Smooth muscle cell (in vitro differentiated cells): ENCODE results near the gene NECAB3. TPM values are rescaled to one million over a fixed set of nuclear protein-coding genes. Genes with fewer than 3 reads are reported as not detected.
"Not testable (repeated sequence)": the region's sequence is repeated elsewhere in the genome, so short reads cannot be mapped to it uniquely, and the experiment has no call there.

ENCODE experiments used
- DNase-seq: peaks from one replicate; lab custom pipeline; 2025; ENCODE audit not compliant: unreplicated experiment; lab: John Stamatoyannopoulos, UW
- H2AFZ ChIP-seq: fragments of 200-600 bp; sonication (generic); 2 replicates; pipeline ENCODE4 v1.6.0; 2016; ENCODE audit warnings: antibody characterized with exemption, low read depth, mild to moderate bottlenecking
- H3F3A ChIP-seq: fragments of 200-600 bp; sonication (generic); 2 replicates; pipeline ENCODE4 v1.6.0; 2017; ENCODE audit warnings: antibody characterized with exemption, low read depth
- H3K27ac ChIP-seq: fragments of 200-600 bp; sonication (generic); 2 replicates; pipeline ENCODE4 v1.5.1; 2016; ENCODE audit warnings: low read depth, mild to moderate bottlenecking
- H3K27me3 ChIP-seq: fragments of 200-600 bp; sonication (generic); 2 replicates; pipeline ENCODE4 v1.6.1; 2016; ENCODE audit warnings: low read depth, mild to moderate bottlenecking
- H3K36me3 ChIP-seq: fragments of 200-600 bp; sonication (generic); 2 replicates; pipeline ENCODE4 v1.5.1; 2016; ENCODE audit warnings: low read depth
- H3K4me1 ChIP-seq: fragments of 200-600 bp; sonication (generic); 2 replicates; pipeline ENCODE4 v1.5.1; 2016; ENCODE audit warnings: low read depth
- H3K4me2 ChIP-seq: fragments of 200-600 bp; sonication (generic); 2 replicates; pipeline ENCODE4 v1.6.0; 2016; ENCODE audit warnings: mild to moderate bottlenecking
- H3K4me3 ChIP-seq: fragments of 200-600 bp; sonication (generic); 2 replicates; pipeline ENCODE4 v1.5.1; 2016; ENCODE audit warnings: mild to moderate bottlenecking
- H3K79me2 ChIP-seq: fragments of 200-600 bp; sonication (generic); 2 replicates; pipeline ENCODE4 v1.6.0; 2016; ENCODE audit warnings: low read depth, mild to moderate bottlenecking
- H3K9ac ChIP-seq: fragments of 200-600 bp; sonication (generic); 2 replicates; pipeline ENCODE4 v1.6.0; 2016; ENCODE audit warnings: low read depth
- H3K9me3 ChIP-seq: fragments of 200-600 bp; sonication (generic); replicated peaks from 2 replicates; pipeline ENCODE4 v1.5.1; 2016; ENCODE audit warnings: low read depth
- H4K20me1 ChIP-seq: fragments of 200-600 bp; sonication (generic); 2 replicates; pipeline ENCODE4 v1.6.0; 2016; ENCODE audit warnings: low read depth
- WGBS: methylation state at CpG from one replicate; pipeline ENCODE4 v1.1.7; 2016; ENCODE audit warnings: low lambda C conversion rate; 5-methylcytosine and 5-hydroxymethylcytosine counted together
- polyA plus RNA-seq: library from polyadenylated mRNA; unstranded; fragments of >200 nt; fragmentation: Nextera tagmentation; extraction: Ambion mirVana; gene quantifications from 2 replicates; pipeline ENCODE4 v1.2.1, GENCODE V29; 2016
- total RNA-seq: library from RNA; depleted of rRNA; stranded (reverse); fragments of >200 nt; gene quantifications from 2 replicates; pipeline ENCODE4 v1.2.3, GENCODE V29; 2014
- TF ChIP-seq, protein P1 (sequence below): fragments of 200-600 bp; sonication (generic); IDR thresholded peaks from 2 replicates; pipeline ENCODE4 v1.5.1; 2017; ENCODE audit warnings: borderline replicate concordance, mild to moderate bottlenecking, antibody characterized with exemption; ENCODE audit not compliant: insufficient read depth, poor library complexity, severe bottlenecking

Gene NECAB3
- total and polyA plus RNA-seq, 2 experiments from 2014 or later = 20.3 to 25.8 TPM

DNA sequence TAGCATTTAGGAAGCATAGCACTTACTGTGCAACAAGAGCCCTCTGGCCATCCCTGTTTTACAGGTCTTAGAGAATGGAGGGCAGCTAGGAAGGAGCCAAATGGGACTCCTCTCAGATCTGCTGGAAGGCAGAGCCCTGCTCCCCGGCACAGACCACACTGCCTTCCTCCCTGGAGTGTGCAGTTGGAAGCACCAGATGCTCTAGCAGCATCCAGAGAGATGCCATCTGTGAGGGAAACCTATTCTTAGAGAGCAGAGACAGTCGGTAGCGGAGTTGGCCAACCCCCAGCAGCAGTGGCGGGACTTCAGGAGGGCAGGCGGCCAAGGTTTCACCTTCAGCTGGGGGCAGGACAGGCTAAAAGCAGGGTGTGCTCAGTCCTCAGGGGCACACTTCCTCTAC, 28.6 kb upstream of the NECAB3 start:
- WGBS = 95% methylated on average over 5 of the region's 5 CpGs
- H3F3A ChIP-seq = no peaks in the 10 kb centered on the region

DNA sequence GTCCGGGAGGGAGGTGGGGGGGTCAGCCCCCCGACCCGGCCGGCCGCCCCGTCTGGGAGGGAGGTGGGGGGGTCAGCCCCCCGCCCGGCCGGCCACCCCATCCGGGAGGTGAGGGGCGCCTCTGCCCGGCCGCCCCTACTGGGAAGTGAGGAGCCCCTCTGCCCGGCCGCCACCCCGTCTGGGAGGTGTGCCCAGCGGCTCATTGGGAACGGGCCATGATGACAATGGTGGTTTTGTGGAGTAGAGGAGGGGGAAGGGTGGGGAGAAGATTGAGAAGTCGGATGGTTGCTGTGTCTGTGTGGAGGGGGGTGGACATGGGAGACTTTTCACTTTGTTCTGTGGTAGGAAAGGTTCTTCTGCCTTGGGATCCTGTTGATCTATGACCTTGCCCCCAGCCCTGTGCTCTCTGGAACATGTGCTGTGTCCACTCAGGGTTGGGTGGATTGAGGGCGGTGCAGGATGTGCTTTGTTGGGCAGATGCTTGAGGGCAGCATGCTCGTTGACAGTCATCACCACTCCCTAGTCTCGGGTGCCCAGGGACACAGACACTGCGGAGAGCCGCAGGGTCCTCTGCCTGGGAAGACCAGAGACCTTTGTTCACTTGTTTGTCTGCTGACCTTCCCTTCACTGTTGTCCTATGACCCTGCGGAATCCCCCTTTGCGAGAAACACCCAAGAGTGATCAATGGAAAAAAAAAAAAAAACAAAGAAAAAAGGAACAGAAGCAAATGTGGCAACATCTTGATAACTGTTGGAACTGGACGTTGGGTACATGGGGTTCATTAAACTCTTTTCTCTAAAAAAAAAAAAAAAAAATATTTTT, 27.6 kb upstream of the NECAB3 start:
- Histone ChIP-seq H3K79me2 (no peaks in the 10 kb centered on the region), H2AFZ (no peak overlapping the region), H3K4me3 (no peak overlapping the region), H4K20me1 (no peaks in the 10 kb centered on the region), H3K4me2 (no peak overlapping the region), H3K27me3 (no peaks in the 10 kb centered on the region), H3K36me3 (no peaks in the 10 kb centered on the region), H3K4me1 (no peaks in the 10 kb centered on the region), H3K27ac (no peak overlapping the region), H3K9me3 (no peaks in the 10 kb centered on the region), H3K9ac (no peak overlapping the region), H3F3A (peaks cover 5% of the 10 kb centered on the region)
- 95% methylated on average over 14 of the region's 27 CpGs for WGBS
- TF ChIP-seq, protein P1, sequence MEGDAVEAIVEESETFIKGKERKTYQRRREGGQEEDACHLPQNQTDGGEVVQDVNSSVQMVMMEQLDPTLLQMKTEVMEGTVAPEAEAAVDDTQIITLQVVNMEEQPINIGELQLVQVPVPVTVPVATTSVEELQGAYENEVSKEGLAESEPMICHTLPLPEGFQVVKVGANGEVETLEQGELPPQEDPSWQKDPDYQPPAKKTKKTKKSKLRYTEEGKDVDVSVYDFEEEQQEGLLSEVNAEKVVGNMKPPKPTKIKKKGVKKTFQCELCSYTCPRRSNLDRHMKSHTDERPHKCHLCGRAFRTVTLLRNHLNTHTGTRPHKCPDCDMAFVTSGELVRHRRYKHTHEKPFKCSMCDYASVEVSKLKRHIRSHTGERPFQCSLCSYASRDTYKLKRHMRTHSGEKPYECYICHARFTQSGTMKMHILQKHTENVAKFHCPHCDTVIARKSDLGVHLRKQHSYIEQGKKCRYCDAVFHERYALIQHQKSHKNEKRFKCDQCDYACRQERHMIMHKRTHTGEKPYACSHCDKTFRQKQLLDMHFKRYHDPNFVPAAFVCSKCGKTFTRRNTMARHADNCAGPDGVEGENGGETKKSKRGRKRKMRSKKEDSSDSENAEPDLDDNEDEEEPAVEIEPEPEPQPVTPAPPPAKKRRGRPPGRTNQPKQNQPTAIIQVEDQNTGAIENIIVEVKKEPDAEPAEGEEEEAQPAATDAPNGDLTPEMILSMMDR = no peak
- no peak for DNase-seq

More for the DNA sequence above, 28.6 kb upstream of the NECAB3 start:
- Histone ChIP-seq H3K27ac (no peak overlapping the region), H3K4me1 (no peaks in the 10 kb centered on the region), H3K9ac (no peak overlapping the region), H4K20me1 (no peaks in the 10 kb centered on the region), H3K36me3 (no peaks in the 10 kb centered on the region), H3K79me2 (no peaks in the 10 kb centered on the region), H3K4me2 (no peak overlapping the region), H3K4me3 (no peak overlapping the region), H3K27me3 (no peaks in the 10 kb centered on the region), H2AFZ (no peak overlapping the region), H3K9me3 (no peaks in the 10 kb centered on the region)
- TF ChIP-seq, protein P1 = no peak
- DNase-seq = no peak

DNA sequence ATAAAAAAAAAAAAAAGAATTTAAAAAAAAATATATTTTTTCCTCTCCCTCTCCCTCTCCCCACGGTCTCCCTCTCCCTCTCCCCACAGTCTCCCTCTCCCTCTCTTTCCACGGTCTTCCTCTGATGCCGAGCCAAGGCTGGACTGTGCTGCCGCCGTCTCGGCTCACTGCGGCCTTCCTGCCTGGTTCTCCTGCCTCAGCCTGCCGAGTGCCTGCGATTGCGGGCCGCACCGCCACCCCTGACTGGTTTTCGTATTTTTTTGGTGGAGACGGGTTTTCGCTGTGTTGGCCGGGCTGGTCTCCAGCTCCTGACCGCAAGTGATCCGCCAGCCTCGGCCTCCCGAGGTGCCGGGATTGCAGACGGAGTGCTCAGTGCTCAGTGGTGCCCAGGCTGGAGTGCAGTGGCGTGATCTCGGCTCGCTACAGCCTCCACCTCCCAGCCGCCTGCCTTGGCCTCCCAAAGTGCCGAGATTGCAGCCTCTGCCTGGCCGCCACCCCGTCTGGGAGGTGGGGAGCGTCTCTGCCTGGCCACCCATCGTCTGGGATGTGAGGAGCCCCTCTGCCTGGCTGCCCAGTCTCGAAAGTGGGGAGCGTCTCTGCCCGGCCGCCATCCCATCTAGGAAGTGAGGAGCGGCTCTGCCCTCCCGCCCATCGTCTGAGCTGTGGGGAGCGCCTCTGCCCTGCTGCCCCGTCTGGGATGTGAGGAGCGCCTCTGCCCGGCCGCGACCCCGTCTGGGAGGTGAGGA, 26.6 kb upstream of the NECAB3 start:
- not testable (repeated sequence) for H3K4me2 ChIP-seq, H3K27ac ChIP-seq, H3K9ac ChIP-seq, H4K20me1 ChIP-seq, H3K36me3 ChIP-seq, H3K9me3 ChIP-seq, H2AFZ ChIP-seq, H3K27me3 ChIP-seq, H3K79me2 ChIP-seq, DNase-seq, H3F3A ChIP-seq, H3K4me1 ChIP-seq, H3K4me3 ChIP-seq
- 97% methylated on average over 40 of the region's 45 CpGs for WGBS

DNA sequence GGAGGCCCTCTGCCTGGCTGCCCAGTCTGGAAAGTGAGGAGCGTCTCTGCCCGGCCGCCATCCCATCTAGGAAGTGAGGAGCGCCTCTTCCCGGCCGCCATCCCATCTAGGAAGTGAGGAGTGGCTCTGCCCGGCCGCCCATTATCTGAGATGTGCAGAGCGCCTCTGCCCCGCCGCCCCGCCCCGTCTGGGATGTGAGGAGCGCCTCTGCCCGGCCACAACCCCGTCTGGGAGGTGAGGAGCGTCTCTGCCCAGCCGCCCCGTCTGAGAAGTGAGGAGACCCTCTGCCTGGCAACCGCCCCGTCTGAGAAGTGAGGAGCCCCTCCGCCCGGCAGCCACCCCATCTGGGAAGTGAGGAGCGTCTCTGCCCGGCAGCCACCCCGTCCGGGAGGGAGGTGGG, 24.7 kb upstream of the NECAB3 start:
- not testable (repeated sequence) for DNase-seq, H3K36me3 ChIP-seq, H3K9me3 ChIP-seq, H3K9ac ChIP-seq, H3K4me1 ChIP-seq, H2AFZ ChIP-seq, H3K79me2 ChIP-seq, H3F3A ChIP-seq, H3K27ac ChIP-seq, H3K4me3 ChIP-seq, H4K20me1 ChIP-seq, H3K4me2 ChIP-seq, H3K27me3 ChIP-seq
- 97% methylated on average over 22 of the region's 27 CpGs for WGBS
